Measurements from ENCODE around the gene CTDP1. TPM values are rescaled to one million over a fixed set of nuclear protein-coding genes. Genes with fewer than 3 reads are reported as not detected.

Gene CTDP1
- total and polyA plus RNA-seq, 4 donors = 18.8 to 30.5 (median 21.7) TPM

DNA sequence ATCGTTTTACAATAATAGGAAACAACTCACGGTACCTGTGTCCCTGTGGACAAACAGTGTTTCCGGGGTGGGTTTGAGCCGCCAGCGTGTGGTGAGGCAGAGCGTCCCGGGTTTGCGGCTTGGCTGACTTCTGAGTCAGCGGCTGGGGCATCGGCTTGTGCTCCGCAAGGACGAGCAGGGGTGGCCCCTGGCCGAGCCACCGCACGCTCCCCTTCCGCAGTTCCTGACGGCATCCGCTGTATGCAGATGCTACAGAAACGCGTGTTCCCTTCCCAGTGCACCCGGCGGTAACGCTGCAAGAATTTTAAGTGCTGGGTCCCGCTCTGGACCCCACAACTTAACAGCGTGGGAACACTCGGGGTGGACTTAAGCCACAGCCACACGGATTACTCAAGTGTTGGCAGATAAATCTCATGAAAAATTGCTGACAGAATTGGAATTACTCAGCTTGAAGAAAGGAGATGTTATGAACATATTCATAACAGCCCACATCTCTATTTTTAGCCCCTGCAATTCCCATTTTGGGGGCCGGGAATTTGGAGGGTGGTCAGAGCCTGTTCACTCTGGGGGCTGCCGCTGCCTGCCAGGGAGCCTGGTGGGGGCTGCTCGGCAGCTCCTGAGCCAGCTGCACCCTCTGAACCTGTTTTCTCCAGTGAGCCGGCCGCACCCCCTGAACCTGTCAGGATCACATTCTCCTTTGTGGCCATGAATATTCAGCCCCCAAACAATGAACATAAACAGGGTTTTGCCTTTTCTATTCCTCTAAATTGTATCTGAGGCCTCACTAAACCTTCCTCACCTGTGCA lies 105.6 kb downstream of the CTDP1 start:
- H3K27me3 ChIP-seq (ENCODE audit: control insufficient read depth in 3 of 3, insufficient read depth in 3 of 3, low read length in 2 of 3) = peaks cover 3 to 59% (median 29%) of the 10 kb centered on the region in 3 donors
- ATAC-seq (ENCODE audit: insufficient read depth, low FRiP score) (no peak), DNase-seq (no peak)

DNA sequence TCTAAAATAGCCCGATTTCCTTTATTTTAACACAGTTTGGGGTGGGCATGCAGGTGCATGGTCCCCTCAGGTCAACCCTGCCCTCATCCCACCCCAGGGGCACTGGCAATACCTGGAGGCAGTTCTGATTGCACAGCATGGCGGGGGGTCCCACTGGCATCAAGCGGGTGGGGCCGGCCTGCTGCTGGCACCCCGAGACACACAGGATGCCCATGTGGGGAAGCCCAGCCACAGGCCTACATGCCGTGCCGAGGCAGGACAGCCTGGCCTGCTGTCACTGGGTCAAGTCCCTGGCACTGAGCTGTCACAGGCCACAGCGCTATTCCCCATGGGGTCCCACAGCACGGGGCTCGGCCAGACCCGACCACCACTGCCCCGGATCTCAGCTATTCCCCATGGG lies 106.2 kb downstream of the CTDP1 start:
- no peak for DNase-seq

More for the DNA sequence above, 105.6 kb downstream of the CTDP1 start:
- Histone ChIP-seq H3K9ac (ENCODE audit: insufficient read depth in 1 of 2, low read length in 2 of 2) (no peak overlapping the region), H3K9me3 (ENCODE audit: control insufficient read depth in 4 of 4, insufficient read depth in 3 of 4, low read length in 3 of 4) (peaks cover 0 to 2% (median 0%) of the 10 kb centered on the region in 4 donors), H3K4me3 (no peak overlapping the region), H3K27ac (ENCODE audit: low read depth in 1 of 2, low read length in 1 of 2) (no peak overlapping the region), H3K4me1 (ENCODE audit: control insufficient read depth in 5 of 5, insufficient read depth in 5 of 5, low read length in 5 of 5) (peaks cover 0 to 3% (median 0%) of the 10 kb centered on the region in 5 donors), H3K36me3 (ENCODE audit: control insufficient read depth in 4 of 4, insufficient read depth in 4 of 4, low read length in 4 of 4) (no peaks in the 10 kb centered on the region)
- TF ChIP-seq, protein P1, sequence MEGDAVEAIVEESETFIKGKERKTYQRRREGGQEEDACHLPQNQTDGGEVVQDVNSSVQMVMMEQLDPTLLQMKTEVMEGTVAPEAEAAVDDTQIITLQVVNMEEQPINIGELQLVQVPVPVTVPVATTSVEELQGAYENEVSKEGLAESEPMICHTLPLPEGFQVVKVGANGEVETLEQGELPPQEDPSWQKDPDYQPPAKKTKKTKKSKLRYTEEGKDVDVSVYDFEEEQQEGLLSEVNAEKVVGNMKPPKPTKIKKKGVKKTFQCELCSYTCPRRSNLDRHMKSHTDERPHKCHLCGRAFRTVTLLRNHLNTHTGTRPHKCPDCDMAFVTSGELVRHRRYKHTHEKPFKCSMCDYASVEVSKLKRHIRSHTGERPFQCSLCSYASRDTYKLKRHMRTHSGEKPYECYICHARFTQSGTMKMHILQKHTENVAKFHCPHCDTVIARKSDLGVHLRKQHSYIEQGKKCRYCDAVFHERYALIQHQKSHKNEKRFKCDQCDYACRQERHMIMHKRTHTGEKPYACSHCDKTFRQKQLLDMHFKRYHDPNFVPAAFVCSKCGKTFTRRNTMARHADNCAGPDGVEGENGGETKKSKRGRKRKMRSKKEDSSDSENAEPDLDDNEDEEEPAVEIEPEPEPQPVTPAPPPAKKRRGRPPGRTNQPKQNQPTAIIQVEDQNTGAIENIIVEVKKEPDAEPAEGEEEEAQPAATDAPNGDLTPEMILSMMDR (IDR thresholded peaks at IDR 0.05; ENCODE audit: control extremely low read depth, extremely low read depth) = no peak
- 60 to 79% methylated on average over 32 of the region's 32 CpGs for WGBS, 2 donors

DNA sequence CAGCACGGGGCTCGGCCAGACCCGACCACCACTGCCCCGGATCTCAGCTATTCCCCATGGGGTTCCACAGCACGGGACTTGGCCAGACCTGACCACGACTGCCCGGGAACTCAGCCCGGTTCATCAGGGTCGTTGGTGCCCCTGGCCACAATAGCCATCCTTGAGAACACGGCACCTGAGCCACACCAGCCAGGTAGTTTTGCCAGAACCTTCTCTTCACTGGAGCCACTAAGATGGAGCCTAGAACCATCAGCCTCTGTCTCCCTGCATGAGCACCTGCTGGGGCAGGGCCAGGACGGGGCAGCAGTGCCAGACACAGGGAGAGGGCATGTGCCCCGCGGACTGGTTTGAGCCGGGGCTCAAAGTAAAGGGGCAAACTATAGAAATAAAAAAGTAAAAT lies 106.7 kb downstream of the CTDP1 start:
- 87% methylated on average over 14 of the region's 14 CpGs for WGBS, 2 donors
- H3K27me3 ChIP-seq (ENCODE audit: control insufficient read depth in 3 of 3, insufficient read depth in 3 of 3, low read length in 2 of 3) = peaks cover 3 to 70% (median 32%) of the 10 kb centered on the region in 3 donors
- no peaks in the 10 kb centered on the region for H3K36me3 ChIP-seq (ENCODE audit: control insufficient read depth in 4 of 4, insufficient read depth in 4 of 4, low read length in 4 of 4)
- H3K9me3 ChIP-seq (ENCODE audit: control insufficient read depth in 4 of 4, insufficient read depth in 3 of 4, low read length in 3 of 4) = peaks cover 0 to 2% (median 0%) of the 10 kb centered on the region in 4 donors
- no peak overlapping the region for H3K27ac ChIP-seq (ENCODE audit: low read depth in 1 of 2, low read length in 1 of 2)
- no peak overlapping the region for H3K9ac ChIP-seq (ENCODE audit: insufficient read depth in 1 of 2, low read length in 2 of 2)
- no peak overlapping the region for H3K4me3 ChIP-seq
- H3K4me1 ChIP-seq (ENCODE audit: control insufficient read depth in 5 of 5, insufficient read depth in 5 of 5, low read length in 5 of 5) = peaks cover 0 to 3% (median 0%) of the 10 kb centered on the region in 5 donors
- ATAC-seq (ENCODE audit: insufficient read depth, low FRiP score) = no peak
- TF ChIP-seq, protein P1 (IDR thresholded peaks at IDR 0.05; ENCODE audit: control extremely low read depth, extremely low read depth) = no peak
- no peak for DNase-seq

More for the DNA sequence above, 106.2 kb downstream of the CTDP1 start:
- no peak overlapping the region for H3K27ac ChIP-seq (ENCODE audit: low read depth in 1 of 2, low read length in 1 of 2)
- TF ChIP-seq, protein P1 (IDR thresholded peaks at IDR 0.05; ENCODE audit: control extremely low read depth, extremely low read depth) = no peak
- WGBS, 2 donors = 82 to 86% methylated on average over 11 to 12 of the region's 12 CpGs
- no peak overlapping the region for H3K4me3 ChIP-seq
- H3K27me3 ChIP-seq (ENCODE audit: control insufficient read depth in 3 of 3, insufficient read depth in 3 of 3, low read length in 2 of 3) = peaks cover 3 to 65% (median 31%) of the 10 kb centered on the region in 3 donors
- peaks cover 0 to 3% (median 0%) of the 10 kb centered on the region in 5 donors for H3K4me1 ChIP-seq (ENCODE audit: control insufficient read depth in 5 of 5, insufficient read depth in 5 of 5, low read length in 5 of 5)
- peaks cover 0 to 2% (median 0%) of the 10 kb centered on the region in 4 donors for H3K9me3 ChIP-seq (ENCODE audit: control insufficient read depth in 4 of 4, insufficient read depth in 3 of 4, low read length in 3 of 4)
- H3K9ac ChIP-seq (ENCODE audit: insufficient read depth in 1 of 2, low read length in 2 of 2) = no peak overlapping the region
- no peaks in the 10 kb centered on the region for H3K36me3 ChIP-seq (ENCODE audit: control insufficient read depth in 4 of 4, insufficient read depth in 4 of 4, low read length in 4 of 4)
- ATAC-seq (ENCODE audit: insufficient read depth, low FRiP score) = no peak

Data from lung (tissue), 12 donors.